HFF-Myc (cell line): ENCODE measurements around the gene LAMB4.

Experiments
- DNase-seq: peaks from one replicate; pipeline ENCODE4 v3.0.0-alpha.2; 2011; ENCODE audit warnings: low read depth; ENCODE audit errors: extremely low read depth
- H3K4me3 ChIP-seq: replicated peaks from 2 replicates; pipeline ENCODE4 v1.5.1; 2011; ENCODE audit warnings: low read depth, mild to moderate bottlenecking, control low read depth, low read length
- CTCF ChIP-seq: IDR thresholded peaks from 2 replicates; pipeline ENCODE4 v1.5.1; 2012; ENCODE audit warnings: mild to moderate bottlenecking, low read depth, low read length, control low read depth; ENCODE audit errors: missing control alignments

Gene LAMB4

GRCh38 chr7:108130261-108130660 lies at the start of gene LAMB4:
LAMB4 (minus strand) TSS chr7:108130361; CDS start chr7:108123164, 7,197 bp downstream.
- no peak for DNase-seq

GRCh38 chr7:108178398-108178797 lies 48.2 kb upstream of the LAMB4 start:
- no peak for DNase-seq

More at GRCh38 chr7:108130261-108130660, at the start of gene LAMB4:
- no peak within 1 kb of the TSS for H3K4me3 ChIP-seq
- TF ChIP-seq CTCF, result no peak

GRCh38 chr7:108171164-108171563 lies 41.0 kb upstream of the LAMB4 start:
- no peak overlapping the region for H3K4me3 ChIP-seq
- no peak for DNase-seq
- TF ChIP-seq CTCF, result no peak

More at GRCh38 chr7:108178398-108178797, 48.2 kb upstream of the LAMB4 start:
- no peak overlapping the region for H3K4me3 ChIP-seq
- TF ChIP-seq CTCF, result no peak

GRCh38 chr7:108170251-108170650 lies 40.1 kb upstream of the LAMB4 start:
- TF ChIP-seq CTCF, result no peak
- H3K4me3 ChIP-seq, result no peak overlapping the region
- no peak for DNase-seq

GRCh38 chr7:108167460-108167859 lies 37.3 kb upstream of the LAMB4 start:
- no peak for TF ChIP-seq CTCF
- DNase-seq, result no peak
- no peak overlapping the region for H3K4me3 ChIP-seq

GRCh38 chr7:108166687-108167086 lies 36.5 kb upstream of the LAMB4 start:
- DNase-seq, result no peak
- no peak for TF ChIP-seq CTCF
- no peak overlapping the region for H3K4me3 ChIP-seq

GRCh38 chr7:108165723-108166122 lies 35.6 kb upstream of the LAMB4 start:
- TF ChIP-seq CTCF, result no peak
- H3K4me3 ChIP-seq, result no peak overlapping the region
- no peak for DNase-seq
